HL-60 (cell line): ENCODE data around the gene PKP1.

ENCODE experiments used
- DNase-seq, 2 experiments: peaks; one replicate each; pipeline ENCODE4 v3.0.0-alpha.2; 2010 to 2020; ENCODE audit warnings: low read depth in 1 of 2, low spot score in 1 of 2
- H3K27ac ChIP-seq: fragments of 250-450 bp; sonication (Bioruptor Pico); replicated peaks from 2 replicates; pipeline ENCODE4 v1.5.1; 2020; ENCODE audit warnings: mild to moderate bottlenecking, moderate library complexity
- H3K27me3 ChIP-seq: fragments of 250-450 bp; sonication (Bioruptor Pico); 2 replicates; pipeline ENCODE4 v1.5.1; 2021; ENCODE audit warnings: mild to moderate bottlenecking, moderate library complexity; ENCODE audit not compliant: insufficient read depth, poor library complexity, severe bottlenecking
- H3K4me3 ChIP-seq: replicated peaks from 2 replicates; pipeline ENCODE4 v1.5.1; 2011; ENCODE audit warnings: mild to moderate bottlenecking, control low read depth, low read length; ENCODE audit not compliant: insufficient read depth
- GABPA ChIP-seq: IDR thresholded peaks from 2 replicates; pipeline ENCODE4 v1.6.1; 2012; ENCODE audit warnings: low read depth
- POLR2AphosphoS5 ChIP-seq: IDR thresholded peaks from 2 replicates; pipeline ENCODE4 v1.6.1; 2012; ENCODE audit warnings: low read depth
- SPI1 ChIP-seq: IDR thresholded peaks from 2 replicates; pipeline ENCODE4 v1.6.1; 2012; ENCODE audit warnings: low read depth, mild to moderate bottlenecking, borderline replicate concordance
- TF ChIP-seq, protein P1 (sequence below): IDR thresholded peaks from one replicate; pipeline ENCODE4 v1.5.1; 2011; ENCODE audit warnings: low read length, control low read depth, inconsistent platforms; ENCODE audit not compliant: insufficient read depth
- TF ChIP-seq, protein P2 (sequence below): IDR thresholded peaks from 2 replicates; pipeline ENCODE4 v1.6.1; 2012; ENCODE audit warnings: low read depth; ENCODE audit not compliant: insufficient replicate concordance

PKP1 gene

DNA sequence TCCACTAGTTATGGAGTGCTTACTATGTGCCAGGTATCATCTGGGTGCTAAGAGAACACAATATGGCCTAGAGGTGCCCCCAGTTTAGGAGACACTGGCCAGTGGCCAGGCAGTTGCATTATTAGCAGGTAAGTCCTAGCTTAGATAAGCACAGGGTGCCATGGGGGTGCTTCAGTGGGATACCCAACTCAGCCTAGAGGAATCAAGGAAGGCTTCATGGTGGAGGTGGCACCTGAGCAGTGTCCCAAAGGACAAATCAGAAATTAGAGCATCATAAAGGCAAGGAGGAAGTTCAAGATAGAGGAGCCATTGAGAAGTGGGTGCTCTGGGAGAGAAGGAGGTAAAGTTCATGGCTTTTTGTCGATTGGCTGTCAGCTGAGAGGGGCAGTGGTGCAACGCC, 31.9 kb upstream of the PKP1 start:
- H3K27ac ChIP-seq, result no peak overlapping the region
- no peak for DNase-seq
- H3K27me3 ChIP-seq, result no peaks in the 10 kb centered on the region
- TF ChIP-seq, protein P1, sequence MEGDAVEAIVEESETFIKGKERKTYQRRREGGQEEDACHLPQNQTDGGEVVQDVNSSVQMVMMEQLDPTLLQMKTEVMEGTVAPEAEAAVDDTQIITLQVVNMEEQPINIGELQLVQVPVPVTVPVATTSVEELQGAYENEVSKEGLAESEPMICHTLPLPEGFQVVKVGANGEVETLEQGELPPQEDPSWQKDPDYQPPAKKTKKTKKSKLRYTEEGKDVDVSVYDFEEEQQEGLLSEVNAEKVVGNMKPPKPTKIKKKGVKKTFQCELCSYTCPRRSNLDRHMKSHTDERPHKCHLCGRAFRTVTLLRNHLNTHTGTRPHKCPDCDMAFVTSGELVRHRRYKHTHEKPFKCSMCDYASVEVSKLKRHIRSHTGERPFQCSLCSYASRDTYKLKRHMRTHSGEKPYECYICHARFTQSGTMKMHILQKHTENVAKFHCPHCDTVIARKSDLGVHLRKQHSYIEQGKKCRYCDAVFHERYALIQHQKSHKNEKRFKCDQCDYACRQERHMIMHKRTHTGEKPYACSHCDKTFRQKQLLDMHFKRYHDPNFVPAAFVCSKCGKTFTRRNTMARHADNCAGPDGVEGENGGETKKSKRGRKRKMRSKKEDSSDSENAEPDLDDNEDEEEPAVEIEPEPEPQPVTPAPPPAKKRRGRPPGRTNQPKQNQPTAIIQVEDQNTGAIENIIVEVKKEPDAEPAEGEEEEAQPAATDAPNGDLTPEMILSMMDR, result no peak
- TF ChIP-seq, protein P2, sequence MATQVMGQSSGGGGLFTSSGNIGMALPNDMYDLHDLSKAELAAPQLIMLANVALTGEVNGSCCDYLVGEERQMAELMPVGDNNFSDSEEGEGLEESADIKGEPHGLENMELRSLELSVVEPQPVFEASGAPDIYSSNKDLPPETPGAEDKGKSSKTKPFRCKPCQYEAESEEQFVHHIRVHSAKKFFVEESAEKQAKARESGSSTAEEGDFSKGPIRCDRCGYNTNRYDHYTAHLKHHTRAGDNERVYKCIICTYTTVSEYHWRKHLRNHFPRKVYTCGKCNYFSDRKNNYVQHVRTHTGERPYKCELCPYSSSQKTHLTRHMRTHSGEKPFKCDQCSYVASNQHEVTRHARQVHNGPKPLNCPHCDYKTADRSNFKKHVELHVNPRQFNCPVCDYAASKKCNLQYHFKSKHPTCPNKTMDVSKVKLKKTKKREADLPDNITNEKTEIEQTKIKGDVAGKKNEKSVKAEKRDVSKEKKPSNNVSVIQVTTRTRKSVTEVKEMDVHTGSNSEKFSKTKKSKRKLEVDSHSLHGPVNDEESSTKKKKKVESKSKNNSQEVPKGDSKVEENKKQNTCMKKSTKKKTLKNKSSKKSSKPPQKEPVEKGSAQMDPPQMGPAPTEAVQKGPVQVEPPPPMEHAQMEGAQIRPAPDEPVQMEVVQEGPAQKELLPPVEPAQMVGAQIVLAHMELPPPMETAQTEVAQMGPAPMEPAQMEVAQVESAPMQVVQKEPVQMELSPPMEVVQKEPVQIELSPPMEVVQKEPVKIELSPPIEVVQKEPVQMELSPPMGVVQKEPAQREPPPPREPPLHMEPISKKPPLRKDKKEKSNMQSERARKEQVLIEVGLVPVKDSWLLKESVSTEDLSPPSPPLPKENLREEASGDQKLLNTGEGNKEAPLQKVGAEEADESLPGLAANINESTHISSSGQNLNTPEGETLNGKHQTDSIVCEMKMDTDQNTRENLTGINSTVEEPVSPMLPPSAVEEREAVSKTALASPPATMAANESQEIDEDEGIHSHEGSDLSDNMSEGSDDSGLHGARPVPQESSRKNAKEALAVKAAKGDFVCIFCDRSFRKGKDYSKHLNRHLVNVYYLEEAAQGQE, result no peak
- TF ChIP-seq GABPA (no peak), SPI1 (no peak), POLR2AphosphoS5 (no peak)
- no peak overlapping the region for H3K4me3 ChIP-seq

DNA sequence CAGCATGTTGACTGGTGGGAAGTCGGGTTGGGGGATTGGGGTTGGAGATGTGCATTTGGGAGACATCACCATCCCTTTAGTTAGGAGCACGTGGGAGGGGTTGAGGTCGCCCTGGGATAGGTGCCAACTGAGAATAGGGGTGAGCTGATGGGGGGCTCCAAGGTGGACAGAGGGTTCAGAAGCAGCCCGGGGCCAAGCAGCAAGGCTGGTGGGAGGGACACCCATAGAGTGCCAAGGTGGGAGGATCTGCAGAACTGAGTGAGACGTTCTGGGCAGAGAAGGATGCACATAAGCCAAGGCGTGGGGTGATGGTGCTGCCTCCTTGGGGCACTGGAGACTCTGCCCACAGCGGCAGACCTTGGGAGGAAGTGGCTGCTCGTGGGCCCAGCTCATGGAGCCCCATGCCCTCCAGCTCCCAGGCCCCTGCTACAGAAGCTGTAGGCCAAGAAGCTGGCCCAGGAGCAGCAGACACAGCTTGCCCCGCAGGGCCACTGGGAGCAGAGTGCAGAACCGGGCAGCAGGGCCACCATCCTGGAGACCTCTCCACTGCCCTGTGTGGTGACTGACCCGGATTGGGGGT, 31.4 kb upstream of the PKP1 start:
- DNase-seq, result no peak
- no peak overlapping the region for H3K27ac ChIP-seq
- no peak overlapping the region for H3K4me3 ChIP-seq
- H3K27me3 ChIP-seq, result no peaks in the 10 kb centered on the region
- no peak for TF ChIP-seq SPI1
- TF ChIP-seq GABPA, result no peak
- TF ChIP-seq, protein P2, result no peak
- TF ChIP-seq POLR2AphosphoS5, result no peak
- TF ChIP-seq, protein P1, result no peak

DNA sequence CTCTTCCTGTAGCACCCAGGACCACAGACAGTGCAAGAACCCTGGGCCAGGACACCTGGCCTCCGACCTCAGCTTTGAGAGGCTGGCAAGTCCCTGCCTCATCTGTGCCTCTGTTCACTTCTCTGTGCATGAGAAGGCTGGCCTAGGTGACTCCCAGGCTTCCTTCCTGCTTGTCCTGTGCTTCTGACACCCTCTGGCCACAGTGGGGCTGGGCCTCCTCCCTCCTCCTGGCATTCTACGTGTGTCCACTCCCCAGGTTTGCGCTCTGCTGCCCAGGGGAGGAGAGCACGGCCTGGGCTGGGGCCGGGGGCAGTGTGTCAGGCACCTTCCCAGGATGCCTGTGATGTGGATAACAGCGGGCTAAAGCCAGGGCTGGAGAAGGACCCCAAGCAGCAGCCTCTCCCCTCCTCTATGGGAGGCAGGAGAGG, 30.3 kb upstream of the PKP1 start:
- no peak overlapping the region for H3K4me3 ChIP-seq
- TF ChIP-seq, protein P1, result no peak
- TF ChIP-seq POLR2AphosphoS5, result no peak
- no peak for TF ChIP-seq GABPA
- TF ChIP-seq SPI1, result no peak
- TF ChIP-seq, protein P2, result no peak
- no peaks in the 10 kb centered on the region for H3K27me3 ChIP-seq
- H3K27ac ChIP-seq, result no peak overlapping the region
- DNase-seq, result no peak
